Limb (tissue), 2 donors: ENCODE measurements around the gene NOL12.

Source experiments
- DNase-seq, 2 donors: peaks; one replicate each; pipeline ENCODE4 v3.0.0-alpha.2; 2016; ENCODE audit errors: extremely low spot score in 2 of 2

Gene NOL12

DNA sequence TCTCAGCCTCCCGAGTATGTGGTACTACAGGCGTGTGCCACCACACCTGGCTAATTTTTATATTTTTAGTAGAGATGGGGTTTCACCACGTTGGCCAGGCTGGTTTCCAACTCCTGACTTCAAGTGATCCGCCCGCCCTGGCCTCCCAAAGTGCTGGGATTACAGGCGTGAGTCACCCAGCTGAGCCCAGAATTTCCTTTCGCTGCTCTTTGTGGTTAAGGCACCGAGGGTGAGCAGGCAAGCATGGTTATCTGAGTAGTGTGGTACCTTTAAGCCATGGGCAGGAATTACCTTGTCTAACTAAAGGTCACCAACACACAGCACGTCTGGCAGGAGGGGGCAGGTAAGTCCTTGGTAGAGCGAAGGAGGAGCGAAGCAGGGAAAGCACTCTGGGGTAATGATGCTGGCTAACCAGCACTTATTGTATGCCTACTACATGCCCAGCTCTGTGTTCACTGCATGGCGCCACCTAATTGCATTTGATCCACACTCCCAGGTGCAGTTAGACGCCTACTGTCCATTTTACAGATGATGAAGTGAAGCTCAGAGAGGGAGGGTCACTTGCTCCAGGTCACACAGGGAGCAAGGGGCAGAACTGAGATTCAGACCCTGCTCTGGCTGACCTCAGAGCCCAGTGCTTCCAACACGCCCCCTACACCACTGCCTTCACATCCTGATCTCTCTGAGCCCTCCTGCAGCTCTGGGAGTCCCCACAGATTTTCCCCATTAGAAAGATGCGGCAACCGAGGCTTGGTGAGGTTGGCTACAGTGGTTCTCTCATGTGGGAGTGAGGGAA, 56.4 kb downstream of the NOL12 start:
- no peak for DNase-seq
